ELR (cell line): Measurements from ENCODE around the gene FCHSD2.
"Not testable (repeated sequence)": the region's sequence is repeated elsewhere in the genome, so short reads cannot be mapped to it uniquely, and the experiment has no call there.

Experiments used
- DNase-seq: peaks from one replicate; pipeline ENCODE4 v3.0.0-alpha.2; 2015; ENCODE audit warnings: low read depth

FCHSD2 gene

GRCh38 chr11:72867970-72868369 is 274.1 kb downstream of the FCHSD2 start:
- DNase-seq, result no peak

GRCh38 chr11:72864702-72865655 is 277.1 kb downstream of the FCHSD2 start:
- peak; percentile 36 for DNase-seq

- no peak for DNase-seq
Measured at GRCh38 chr11:72863916-72864315, 278.2 kb downstream of the FCHSD2 start.

GRCh38 chr11:72863091-72863490 is 279.0 kb downstream of the FCHSD2 start:
- no peak for DNase-seq

GRCh38 chr11:72860592-72860991 is 281.5 kb downstream of the FCHSD2 start:
- no peak for DNase-seq

GRCh38 chr11:72860010-72860409 is 282.1 kb downstream of the FCHSD2 start:
- no peak for DNase-seq

GRCh38 chr11:72859126-72859525 is 283.0 kb downstream of the FCHSD2 start:
- peak; percentile 48 for DNase-seq

GRCh38 chr11:72858267-72858666 is 283.9 kb downstream of the FCHSD2 start:
- not testable (repeated sequence) for DNase-seq

- no peak for DNase-seq
Measured at GRCh38 chr11:72856551-72857345, 285.4 kb downstream of the FCHSD2 start.

GRCh38 chr11:72856065-72856464 is 286.1 kb downstream of the FCHSD2 start:
- no peak for DNase-seq

- no peak for DNase-seq
Measured at GRCh38 chr11:72851726-72852125, 290.4 kb downstream of the FCHSD2 start.

GRCh38 chr11:72850832-72851231 is 291.3 kb downstream of the FCHSD2 start:
- DNase-seq, result no peak

- peak; percentile 59 for DNase-seq
Measured at GRCh38 chr11:72848846-72849466, 293.2 kb downstream of the FCHSD2 start.

GRCh38 chr11:72844356-72844755 is 297.8 kb downstream of the FCHSD2 start:
- DNase-seq, result no peak

GRCh38 chr11:72842653-72843330 is 299.3 kb downstream of the FCHSD2 start:
- DNase-seq, result no peak

- no peak for DNase-seq
Measured at GRCh38 chr11:72842126-72842525, 300.0 kb downstream of the FCHSD2 start.

- no peak for DNase-seq
Measured at GRCh38 chr11:72841397-72841796, 300.7 kb downstream of the FCHSD2 start.

- peak; percentile 86 for DNase-seq
Measured at GRCh38 chr11:72840780-72841179, 301.3 kb downstream of the FCHSD2 start.

- DNase-seq, result peak; percentile 46
Measured at GRCh38 chr11:72838691-72839305, 303.3 kb downstream of the FCHSD2 start.

GRCh38 chr11:72836111-72836510 is 306.0 kb downstream of the FCHSD2 start:
- no peak for DNase-seq

GRCh38 chr11:72834905-72835304 is 307.2 kb downstream of the FCHSD2 start:
- no peak for DNase-seq
